ENCODE results near the gene CASK.
A peak's percentile ranks its signal among the peaks of the same experiment; 100 is the strongest.

The CASK gene

DNA sequence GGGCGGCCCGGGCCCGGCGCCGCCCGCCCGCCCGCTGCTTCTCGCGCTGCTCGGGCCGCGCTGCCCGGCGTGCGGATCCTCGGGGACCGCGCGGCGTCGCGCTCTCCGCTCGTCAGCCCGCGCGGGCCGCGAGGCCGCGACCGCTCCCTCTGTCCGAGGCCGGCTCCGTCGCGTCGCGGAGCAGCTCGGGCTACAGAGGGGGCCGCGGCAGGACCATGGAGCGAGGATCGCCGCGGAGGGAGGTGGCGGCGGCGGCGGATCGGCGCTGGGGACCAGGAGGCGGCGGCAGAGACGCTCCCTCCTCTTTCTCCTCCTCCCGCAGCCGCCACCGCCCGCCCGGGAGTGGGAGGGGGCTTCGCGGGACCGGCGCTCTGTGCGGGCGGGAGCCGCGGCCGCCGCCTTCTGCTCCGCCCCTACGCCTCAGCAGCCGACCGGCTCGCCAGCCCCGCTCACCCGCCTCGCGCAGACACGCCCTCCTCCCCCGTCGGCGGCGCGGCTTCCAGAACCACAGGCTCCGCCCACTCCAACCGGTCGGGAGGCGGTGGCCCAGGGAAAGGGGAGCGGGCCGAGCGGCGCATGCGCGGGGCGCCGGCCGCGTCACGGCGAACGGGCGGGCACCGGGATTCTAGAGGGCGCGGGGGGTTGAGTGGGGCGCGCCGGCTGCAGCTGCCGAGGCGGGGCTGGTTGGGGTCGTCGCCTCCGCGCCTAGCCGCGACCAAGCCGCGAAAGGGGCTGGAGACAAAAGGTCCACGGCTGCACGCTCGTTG lies at the start of gene CASK:
Gene CASK, minus strand, starts transcription at position 344 of the 767 bp plus-strand sequence. CDS start 566 bp downstream, outside the sequence.
- peak; percentile 87 for DNase-seq (ENCODE audit: extremely low spot score)

DNA sequence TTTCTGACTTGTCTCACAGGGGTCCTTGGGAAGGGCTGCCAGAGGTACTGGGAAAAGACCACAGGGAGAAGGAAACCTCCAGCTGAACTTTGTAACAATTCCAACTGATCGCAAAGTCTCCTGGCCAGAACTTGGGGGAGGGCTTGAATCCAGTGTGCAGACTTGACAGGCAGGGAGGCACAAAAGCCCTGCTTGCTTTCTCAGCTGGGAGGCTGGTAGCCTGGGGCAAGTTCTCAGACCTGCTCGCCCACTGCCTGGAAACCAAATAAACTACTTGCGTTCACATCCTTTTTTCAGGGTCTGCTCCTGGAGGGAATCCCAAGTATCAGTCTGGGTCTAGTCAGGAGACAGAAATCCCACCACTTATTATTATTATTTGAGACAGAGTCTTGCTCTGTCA lies 48.0 kb upstream of the CASK start:
- ChIA-PET CTCF (no interaction called here), POLR2A (no interaction called here)
- DNase-seq (ENCODE audit: extremely low spot score): no peak
- TF ChIP-seq, protein P1, sequence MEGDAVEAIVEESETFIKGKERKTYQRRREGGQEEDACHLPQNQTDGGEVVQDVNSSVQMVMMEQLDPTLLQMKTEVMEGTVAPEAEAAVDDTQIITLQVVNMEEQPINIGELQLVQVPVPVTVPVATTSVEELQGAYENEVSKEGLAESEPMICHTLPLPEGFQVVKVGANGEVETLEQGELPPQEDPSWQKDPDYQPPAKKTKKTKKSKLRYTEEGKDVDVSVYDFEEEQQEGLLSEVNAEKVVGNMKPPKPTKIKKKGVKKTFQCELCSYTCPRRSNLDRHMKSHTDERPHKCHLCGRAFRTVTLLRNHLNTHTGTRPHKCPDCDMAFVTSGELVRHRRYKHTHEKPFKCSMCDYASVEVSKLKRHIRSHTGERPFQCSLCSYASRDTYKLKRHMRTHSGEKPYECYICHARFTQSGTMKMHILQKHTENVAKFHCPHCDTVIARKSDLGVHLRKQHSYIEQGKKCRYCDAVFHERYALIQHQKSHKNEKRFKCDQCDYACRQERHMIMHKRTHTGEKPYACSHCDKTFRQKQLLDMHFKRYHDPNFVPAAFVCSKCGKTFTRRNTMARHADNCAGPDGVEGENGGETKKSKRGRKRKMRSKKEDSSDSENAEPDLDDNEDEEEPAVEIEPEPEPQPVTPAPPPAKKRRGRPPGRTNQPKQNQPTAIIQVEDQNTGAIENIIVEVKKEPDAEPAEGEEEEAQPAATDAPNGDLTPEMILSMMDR (IDR thresholded peaks at IDR 0.05; ENCODE audit: control extremely low read depth, extremely low read depth, low read depth, missing control alignments): no peak

More for the DNA sequence above, at the start of gene CASK:
- TF ChIP-seq, protein P1 (IDR thresholded peaks at IDR 0.05; ENCODE audit: control extremely low read depth, extremely low read depth, low read depth, missing control alignments): no peak
- ChIA-PET CTCF (no interaction called here), POLR2A (no interaction called here)

DNA sequence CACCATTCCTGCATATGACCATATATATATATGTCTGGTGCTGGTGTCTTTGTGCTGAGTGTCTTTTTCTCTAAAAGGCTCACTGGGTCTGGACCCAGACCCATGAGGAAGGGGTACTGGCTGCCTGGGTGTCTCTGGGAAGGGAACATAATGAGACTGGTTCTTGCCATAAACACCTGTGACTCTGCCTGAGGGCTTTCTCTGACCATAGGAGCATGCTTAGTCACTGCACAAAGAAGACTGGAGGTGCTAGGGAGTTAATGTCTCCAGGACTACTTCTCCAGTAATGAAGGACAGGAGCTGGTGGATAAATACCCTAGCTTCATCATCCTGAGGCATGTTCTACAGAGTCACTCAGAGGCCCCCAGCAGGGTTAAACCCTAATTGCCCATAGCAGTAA lies 47.1 kb upstream of the CASK start:
- ChIA-PET POLR2A (no interaction called here), CTCF (no interaction called here)
- TF ChIP-seq, protein P1 (IDR thresholded peaks at IDR 0.05; ENCODE audit: control extremely low read depth, extremely low read depth, low read depth, missing control alignments): no peak
- DNase-seq (ENCODE audit: extremely low spot score): no peak

DNA sequence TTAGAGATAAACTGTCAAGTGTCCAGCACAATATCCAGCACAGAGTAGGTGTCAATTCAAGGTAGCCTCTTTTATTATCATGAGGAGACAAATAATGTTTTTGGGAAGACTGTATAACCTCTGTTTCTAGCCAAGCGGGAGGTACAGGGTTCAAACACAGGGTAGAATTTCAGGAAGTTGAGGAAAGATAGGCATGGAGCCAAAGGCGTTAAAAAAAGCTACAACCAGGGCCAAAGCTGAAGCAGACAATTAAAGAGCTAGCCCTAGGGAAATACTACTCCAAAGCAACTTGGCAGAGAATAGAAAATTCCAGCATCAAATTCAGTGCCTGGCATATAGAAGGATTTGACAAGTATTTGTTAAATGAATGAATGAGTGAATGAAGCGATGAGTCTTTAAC lies 40.0 kb upstream of the CASK start:
- TF ChIP-seq, protein P1 (IDR thresholded peaks at IDR 0.05; ENCODE audit: control extremely low read depth, extremely low read depth, low read depth, missing control alignments): no peak
- ChIA-PET CTCF (no interaction called here), POLR2A (no interaction called here)
- no peak for DNase-seq (ENCODE audit: extremely low spot score)

- TF ChIP-seq, protein P1 (IDR thresholded peaks at IDR 0.05; ENCODE audit: control extremely low read depth, extremely low read depth, low read depth, missing control alignments): no peak
- POLR2A ChIA-PET: no interaction called here
- DNase-seq (ENCODE audit: extremely low spot score): no peak
- CTCF ChIA-PET: interaction anchor here (1.2 kb wide), 1 partner anchor 15 kb away, joined by 3 read pairs; no protein-coding TSS in a partner anchor
These were observed 36.8 kb upstream of the CASK start for GRCh38 chrX:41960142-41960541.

DNA sequence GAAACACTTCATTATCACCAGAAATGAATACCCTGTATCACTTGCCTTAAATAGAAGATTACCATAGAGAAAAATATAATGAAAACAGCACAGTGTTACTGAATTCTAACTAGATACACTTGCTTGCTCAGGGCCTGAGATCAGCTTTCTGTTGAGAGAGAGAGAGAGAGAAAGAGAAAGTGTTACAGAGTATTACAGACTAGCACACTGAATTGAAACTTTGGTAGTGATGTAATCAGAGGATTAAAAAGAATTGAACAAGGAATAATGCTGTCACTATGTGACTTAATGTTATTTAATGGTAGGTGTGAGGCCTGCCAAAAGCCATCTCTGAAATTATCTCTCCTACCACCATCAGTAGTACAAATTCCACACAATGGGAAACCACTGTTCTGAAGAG lies 35.5 kb upstream of the CASK start:
- CTCF ChIA-PET: no interaction called here
- POLR2A ChIA-PET: no interaction called here
- no peak for DNase-seq (ENCODE audit: extremely low spot score)
- TF ChIP-seq, protein P1 (IDR thresholded peaks at IDR 0.05; ENCODE audit: control extremely low read depth, extremely low read depth, low read depth, missing control alignments): no peak
